Stimulated activated CD8-positive, alpha-beta memory T cell treated with anti-CD3 and anti-CD28 coated beads, Interleukin-12 subunit alpha, Interleukin-12 subunit beta, amount 100 ng/mL, for 1 hour (primary cell): ENCODE data around the gene SORCS2.

Source experiments
- DNase-seq: peaks from one replicate; pipeline ENCODE4 v3.0.0-alpha.2; 2020; ENCODE audit warnings: low read depth

Gene SORCS2

DNA sequence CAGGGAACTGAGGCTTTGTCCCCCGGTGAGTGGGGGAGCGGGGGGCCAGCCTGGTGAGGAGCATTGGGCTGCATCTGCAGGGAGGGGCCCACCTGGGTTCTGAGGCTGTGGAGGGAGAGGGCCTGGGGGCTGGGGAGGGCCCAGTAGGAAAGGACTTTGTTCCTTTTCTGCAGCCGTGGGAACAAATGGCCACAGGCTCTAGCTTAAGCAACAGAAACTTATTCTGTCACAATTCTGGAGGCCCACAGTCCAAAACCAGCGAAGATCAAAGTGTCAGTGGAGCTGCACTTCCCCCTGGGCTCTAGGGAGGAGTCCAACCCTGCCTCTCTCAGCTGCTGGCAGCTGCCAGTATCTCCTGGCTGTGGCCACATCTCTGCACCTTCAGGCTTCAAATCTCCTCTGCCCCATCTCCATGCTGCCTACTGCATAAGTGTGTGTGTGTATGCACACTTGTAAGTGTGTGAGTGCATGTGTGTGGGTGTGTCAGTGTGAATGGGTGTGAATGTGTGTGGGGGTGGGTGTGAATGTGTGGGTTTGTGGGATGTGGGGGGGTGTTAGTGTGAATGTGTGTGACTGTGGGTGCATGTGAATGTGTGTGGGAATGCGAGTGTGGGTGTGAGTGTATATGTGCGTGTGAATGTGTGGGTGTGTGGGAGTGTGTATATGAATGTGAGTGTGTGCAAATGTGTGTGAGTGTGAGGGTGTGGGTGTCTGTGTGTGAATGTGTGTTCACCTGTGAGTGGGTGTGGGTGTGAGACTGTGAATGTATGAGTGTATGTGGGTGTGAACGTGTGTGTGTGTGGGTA lies 446.8 kb downstream of the SORCS2 start:
- no peak for DNase-seq

DNA sequence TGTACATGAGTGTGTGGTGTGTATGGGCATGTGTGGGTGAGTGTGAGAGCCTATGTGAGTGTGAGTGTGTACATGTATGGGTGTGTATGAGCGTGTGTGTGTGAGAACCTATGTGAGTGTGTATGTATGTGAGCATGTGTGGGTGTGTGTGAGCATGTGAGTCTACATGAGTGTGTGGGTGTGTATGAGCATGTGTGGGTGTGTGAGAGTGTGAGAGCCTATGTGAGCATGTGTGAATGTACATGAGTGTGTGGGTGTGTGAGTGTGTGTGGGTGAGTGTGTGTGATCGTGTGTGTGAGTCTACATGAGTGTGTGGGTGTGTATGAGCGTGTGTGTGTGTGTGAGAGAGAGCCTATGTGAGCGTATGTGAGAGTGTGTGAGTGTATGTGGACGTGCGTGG lies 447.8 kb downstream of the SORCS2 start:
- DNase-seq, result no peak

DNA sequence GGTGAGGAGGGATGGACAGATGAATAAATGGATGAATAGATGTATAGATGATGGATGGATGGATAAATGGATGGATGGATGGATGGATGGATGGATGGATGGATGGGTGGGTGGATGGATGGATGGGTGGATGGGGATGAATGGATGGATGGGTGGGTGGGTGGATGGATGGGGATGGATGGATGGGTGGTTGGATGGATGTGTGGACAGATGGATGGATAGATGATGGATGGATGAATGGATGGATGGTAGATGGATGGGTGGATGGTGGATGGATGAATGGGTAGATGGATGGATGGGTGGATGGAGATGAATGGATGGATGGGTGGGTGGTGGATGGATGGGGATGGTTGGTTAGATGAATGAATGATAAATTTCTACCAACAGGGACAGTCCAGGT lies 449.4 kb downstream of the SORCS2 start:
- DNase-seq, result no peak

DNA sequence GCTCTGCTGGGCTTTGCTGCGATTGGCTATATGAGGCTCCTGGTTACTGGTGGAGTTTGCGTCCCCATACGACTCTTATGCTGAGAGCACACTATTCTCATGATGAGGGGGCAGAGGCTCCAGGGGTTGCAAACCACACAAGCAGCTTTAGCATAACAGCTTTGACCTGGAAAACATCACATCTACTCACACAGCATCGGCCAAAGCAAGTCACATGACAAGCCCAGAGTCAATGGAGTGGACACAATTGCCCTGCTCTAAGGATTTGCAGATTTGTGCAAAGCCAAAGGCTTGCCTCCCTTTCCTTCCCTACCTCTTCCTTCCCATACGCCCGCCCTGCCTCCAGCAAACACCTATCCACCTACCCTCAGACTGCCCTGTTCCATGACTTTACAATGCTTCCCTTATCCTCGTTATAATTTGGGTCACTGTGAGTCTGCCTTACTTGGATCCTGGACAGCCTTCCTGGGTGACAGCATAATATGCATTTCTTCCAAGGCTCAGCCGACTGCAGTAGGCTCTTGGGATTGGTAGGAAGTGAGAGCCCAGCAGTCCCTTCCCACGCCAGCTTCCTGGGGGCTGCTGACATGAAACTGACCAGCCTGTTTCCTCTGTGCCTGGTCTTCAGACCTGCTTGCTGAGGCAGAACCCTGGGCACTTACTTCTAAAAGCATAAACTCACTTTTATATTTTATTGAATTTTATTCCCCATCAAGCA lies 450.6 kb downstream of the SORCS2 start:
- DNase-seq, result no peak

DNA sequence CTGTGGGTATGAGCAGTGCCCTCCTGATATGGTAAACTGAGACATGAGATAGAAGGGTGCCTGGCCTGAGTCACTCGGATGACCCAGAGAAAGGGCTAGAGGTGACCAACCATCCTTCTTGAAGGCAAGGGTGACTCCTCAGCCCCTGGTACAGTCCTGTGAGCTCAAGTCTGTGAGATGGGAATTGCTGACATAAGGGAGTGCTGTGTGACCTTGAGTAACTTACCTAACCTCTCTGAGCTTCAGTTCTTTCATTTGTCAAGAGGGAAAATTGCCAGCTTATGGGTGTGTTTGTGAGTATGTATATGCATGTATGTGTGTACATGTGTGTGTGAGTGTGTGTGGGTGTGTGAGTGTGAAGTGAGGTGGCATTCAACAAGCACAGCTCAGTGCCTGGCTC lies 452.8 kb downstream of the SORCS2 start:
- DNase-seq, result no peak

DNA sequence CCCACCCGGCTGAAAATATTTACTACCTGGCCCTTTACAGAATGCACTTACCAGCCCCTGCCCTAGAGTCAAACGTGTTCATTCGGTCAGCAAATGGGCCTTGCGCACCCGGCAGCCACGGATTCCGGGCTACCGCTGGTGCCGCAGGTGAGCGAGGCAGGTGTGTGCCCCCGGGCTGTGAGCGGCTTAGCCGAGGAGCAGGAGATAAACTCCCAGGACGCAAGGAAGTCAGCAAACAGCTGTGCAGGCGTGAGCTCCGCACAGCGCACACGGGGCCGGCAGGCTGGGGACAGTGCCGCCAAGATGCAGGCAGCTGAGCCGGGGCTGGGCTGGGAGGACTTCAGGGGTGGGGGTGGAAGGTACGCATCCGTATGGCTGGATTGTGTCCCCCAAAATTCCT lies 453.6 kb downstream of the SORCS2 start:
- DNase-seq, result no peak

DNA sequence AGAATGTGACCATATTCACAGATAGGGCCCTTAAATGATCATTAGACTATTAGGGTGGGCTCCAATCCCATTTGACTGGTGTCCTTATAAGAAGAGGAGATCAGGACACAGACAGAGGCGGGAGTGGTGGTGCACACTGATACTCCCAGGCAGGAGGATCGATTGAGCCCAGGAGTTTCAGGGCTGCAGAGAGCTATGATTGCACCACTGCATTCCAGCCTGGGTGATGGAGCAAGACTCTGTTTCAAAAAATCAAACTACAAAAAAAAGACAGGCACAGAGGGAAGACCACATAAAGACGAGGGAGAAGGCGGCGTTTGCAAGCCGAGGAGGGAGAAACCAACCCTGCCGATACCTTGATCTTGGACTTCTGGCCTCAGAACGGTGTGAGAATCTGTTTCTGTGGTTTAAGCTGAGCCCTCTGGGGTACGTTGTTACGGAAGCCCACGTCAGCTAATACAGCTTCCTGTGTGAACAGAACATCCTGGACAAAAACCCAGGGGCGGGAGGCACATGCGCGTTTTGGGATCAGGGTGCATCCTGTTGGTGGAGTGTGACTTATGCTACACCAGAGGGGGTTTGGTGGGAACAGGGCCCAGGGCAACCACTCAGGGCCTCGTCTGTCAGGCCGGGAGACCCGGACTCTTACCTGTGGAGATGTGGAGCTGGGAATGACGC lies 454.2 kb downstream of the SORCS2 start:
- no peak for DNase-seq

DNA sequence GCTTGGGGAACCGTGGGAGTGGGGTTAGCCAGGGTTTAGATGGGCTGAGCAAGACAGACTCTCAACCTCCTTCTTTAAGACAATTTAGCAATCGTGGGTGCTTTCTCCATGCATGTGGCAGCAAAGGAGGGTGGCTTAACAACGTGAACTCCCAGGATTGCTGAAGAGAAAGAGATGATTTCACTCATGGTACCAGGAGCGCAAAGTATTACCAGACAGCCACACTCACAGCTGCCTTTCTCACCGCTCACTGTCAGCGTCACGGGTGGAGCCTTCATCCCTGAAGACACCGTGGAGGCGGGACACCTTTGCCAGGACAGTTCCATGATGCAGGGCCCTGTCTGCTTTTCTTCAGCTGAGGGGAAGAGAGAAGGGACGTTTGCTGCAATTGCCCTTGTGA lies 454.8 kb downstream of the SORCS2 start:
- DNase-seq, result no peak

DNA sequence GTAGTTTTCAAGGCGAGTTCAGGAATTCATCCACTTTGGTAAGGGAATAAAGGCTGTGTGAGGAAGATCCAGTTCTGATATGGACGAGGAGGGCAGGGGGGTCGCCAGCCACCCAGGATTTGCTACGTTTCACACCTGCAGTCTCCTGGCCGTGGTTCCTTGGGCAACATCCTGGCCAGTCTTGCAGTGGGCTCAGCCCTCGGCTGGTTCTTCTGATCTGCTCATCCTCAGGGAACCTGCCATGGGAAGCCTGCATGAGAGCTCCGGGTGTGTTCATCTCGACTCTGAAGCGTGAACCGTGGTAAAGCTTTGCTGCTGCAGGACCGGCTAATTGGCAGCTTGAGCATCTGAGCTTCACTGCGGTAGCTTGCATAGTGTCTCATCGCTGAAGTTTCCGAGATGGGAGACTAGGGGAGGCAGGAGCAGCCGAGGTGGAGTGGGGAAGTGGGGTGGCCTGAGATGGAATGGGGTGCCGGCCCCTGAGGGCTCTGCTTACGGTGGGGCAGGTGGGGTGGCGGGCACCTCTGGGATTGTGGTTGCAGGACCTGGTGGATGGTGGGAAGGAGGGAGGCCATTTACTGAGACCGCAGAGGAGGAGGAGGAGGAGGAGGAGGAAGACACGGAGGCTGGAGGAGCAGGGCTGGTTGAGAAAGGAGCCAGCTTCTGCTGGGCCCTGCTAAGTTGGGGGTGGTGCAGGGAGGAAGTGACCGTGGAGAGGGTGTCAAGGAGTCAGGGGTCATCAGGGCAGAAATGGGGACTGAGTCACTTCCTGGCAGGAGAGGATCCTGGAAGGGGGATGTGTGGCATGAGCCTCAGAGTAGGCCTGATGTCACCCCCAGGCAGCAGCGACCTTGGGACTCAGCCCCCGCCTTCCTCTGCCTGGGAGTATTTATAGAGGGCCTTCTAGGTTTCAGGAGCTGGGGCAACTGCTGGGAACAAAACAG lies 455.5 kb downstream of the SORCS2 start:
- no peak for DNase-seq

DNA sequence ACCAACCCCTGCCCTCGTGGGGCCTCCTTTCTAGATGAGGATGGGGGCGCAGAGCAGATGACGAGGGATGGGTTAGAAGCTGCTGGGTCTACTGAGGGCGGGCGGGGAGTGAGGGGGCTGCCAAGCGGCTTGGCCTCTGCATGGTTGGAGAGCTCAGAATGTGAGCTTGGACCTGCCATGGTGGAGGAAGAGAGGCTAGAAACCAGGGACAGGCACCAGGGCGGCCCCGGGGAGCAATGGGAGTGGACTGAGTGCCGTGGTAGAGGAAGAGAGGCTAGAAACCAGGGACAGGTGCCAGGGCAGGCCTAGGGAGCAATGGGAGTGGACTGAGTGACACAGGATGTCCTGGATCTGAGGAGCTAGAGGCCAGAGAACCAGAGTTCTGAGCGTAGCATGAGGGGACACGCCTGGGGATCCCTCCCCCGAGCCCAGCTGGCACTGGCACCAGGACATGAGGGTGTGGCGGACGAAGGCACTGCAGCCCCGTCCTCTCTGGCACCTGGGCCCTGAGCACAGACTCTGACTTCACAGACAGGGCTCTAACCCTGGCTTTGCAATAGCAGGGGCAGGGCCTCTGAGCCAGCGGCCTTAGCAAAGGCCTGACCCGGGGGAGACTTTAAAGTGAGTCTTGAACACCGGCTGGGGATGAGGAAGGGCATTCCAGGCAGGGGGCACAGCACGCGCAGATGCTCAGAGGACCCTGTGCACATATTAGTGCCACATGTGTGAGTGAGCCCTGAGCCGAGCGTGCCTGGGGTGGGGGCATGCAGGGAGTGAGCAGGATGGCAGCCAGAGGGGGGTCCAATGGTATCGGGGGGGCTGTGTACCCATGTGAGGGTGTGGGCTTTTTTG lies 456.4 kb downstream of the SORCS2 start:
- DNase-seq, result no peak

DNA sequence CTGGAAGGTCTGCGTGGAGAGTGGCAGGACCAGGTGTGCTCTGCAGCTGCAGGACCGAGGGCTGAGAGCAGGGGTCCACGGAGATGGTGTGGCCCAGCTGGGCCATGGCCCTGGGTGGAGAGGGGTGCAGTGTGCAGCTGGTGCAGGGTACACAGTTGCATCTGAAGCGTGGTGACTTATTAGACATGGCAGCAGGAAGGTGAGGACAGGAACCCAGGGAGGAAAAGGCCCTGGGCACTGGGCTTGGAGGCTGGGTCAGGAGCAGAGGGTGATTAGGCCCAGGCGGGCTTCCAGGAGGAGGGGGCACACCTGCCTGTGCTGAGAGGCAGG lies 457.0 kb downstream of the SORCS2 start:
- DNase-seq, result no peak

DNA sequence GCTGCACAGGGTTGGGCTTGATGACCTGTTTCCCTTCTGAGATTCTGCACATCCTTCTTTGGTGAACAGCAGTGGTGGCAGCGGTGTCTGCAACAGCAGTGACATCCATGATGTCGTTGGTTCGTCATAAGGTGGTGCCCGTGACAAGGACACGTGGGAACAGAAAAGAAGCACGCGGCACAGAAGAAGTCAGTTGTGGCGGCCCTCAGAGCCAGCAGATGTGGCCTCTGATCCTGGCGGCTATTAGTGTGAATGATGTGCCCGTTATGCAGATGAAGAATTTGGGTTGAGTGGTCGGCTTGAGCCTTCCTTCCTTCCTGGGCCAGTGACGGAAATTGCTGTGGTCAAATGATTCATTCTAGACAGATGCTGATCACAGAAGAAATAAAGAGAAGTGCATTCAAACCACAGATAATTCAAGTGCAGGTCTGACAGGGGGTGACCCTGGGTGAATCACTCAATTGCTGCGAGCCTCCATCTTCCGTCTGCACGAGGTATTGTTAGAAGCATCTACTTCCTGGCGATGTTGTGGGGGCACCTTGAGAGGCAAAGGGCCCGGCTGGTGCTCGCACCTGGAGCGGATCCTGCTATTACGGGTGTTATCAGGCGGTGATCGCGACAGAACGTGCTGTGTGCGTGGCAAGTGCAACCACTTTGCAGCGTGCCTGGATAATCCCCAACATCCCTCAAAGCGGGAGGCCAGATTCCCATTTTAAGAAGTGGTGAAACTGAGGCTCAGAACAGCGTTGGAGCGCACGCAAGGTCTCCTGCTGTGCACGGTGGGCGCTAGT lies 457.6 kb downstream of the SORCS2 start:
- peak; percentile 26 for DNase-seq

DNA sequence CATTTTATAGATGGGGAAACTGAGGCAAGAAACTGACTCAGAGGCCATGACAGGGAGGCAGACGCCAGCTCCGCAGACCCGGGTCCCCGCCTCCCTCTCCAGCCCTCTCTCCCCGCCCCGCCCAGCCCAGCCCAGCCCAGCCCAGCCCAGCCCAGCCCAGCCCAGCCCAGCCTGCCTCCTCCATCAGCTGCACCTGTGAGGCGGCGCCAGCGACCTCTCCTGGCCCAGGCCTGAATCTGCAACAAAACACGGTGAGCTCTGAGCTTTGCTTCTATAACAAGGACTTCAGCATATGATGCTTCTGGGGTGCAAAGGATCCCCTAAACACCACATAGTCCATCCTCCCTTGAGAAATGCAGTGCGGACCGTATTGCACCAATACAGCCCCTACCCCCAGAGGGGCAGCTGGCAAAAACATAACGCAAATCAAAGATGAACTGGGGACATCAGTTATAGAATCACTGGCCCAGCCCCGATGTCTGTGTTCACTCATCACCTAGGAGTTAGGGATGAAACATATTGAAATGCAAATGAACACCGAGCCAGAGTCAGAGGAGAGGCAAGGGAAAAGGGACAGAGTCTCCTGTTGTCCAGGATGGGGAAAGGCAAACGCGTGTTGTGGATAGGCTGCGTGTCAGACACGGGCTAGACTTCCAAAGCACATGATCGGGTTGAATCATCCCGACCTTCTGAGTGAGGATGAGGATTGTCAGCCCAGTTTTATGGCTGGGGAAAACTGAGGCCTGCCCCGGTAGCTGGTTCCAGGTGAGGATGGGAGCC lies 458.5 kb downstream of the SORCS2 start:
- DNase-seq, result no peak

DNA sequence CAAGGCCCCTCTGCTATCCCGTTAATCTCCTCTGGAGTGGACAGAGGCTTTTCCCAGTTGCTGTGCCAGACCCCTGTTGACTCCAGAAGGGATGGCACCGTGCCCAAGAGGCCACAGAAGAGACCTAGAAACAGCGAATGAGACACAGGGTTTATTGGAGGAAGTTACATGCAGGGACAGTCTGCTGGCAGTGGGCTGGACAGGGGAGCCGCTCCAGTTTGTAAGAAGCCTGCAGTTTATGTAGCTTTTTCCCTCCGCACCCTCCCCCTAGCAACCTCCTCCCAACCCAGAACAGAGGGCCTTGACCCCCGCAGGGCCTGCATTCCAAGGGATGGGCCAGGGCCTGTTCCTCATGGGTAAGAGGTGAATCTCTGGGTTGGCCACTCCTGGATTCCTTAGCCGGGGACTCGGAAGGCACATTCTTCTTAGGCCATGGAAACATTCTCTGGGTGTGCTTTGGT lies 459.2 kb downstream of the SORCS2 start:
- DNase-seq, result no peak

DNA sequence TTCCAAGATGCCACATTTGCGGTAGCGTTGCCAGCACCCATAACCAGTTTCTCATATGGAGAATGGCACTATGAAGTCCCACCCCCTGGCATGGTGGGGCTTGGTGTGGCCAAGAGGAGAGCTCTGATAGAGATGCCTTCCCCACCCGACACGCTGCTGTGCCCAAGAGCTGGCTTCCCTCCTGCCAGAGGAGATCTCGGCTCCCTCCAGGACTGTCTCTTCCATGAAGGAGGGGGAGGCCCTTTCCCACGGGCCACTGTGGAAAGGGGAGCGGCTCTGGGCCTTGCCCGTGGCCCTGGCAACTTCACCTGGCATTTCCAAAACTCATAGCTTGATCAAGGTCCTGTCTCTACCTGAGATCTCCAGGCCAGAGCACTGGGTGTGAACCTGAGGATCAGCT lies 459.7 kb downstream of the SORCS2 start:
- DNase-seq, result no peak

DNA sequence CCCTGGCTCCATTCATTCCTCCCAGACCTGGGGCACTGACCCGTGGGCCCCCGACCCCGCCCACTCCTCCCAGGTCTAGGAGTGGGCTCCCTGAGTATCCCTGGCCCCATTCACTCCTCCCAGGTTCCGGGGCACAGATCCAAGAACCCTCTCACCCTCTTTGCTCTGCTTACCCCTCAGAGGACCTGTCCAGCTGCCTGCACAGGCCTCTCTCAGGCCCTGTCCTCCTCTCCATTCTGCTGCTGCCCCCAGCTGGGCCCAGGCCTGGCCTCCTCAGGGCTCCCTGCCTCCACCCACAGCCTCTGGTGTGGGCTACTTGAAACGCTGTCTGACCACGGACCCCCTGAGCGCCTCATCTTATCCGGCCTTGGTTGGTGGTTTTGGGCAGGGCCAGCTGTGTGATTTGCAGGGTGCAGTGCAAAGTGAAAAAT lies 460.1 kb downstream of the SORCS2 start:
- DNase-seq, result peak; percentile 6

DNA sequence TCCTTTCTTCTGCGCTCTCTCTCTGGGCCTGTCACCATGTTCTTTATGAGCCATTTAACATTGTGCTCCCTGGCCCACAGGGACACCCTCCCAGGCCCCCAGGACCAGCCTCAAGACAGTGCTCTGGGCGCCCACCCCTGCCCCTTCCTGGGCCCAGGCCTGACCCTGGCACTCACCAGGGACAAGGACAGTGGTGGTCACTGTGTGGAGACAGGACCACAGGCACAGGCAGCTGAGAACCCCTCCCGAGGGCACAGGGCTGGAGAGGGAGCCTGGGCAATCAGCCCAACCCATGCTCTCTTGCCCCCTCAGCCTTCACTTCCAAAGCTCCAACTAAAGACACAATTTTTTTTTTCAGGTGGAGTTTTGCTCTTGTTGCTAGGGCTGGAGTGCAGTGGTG lies 460.6 kb downstream of the SORCS2 start:
- DNase-seq, result no peak

DNA sequence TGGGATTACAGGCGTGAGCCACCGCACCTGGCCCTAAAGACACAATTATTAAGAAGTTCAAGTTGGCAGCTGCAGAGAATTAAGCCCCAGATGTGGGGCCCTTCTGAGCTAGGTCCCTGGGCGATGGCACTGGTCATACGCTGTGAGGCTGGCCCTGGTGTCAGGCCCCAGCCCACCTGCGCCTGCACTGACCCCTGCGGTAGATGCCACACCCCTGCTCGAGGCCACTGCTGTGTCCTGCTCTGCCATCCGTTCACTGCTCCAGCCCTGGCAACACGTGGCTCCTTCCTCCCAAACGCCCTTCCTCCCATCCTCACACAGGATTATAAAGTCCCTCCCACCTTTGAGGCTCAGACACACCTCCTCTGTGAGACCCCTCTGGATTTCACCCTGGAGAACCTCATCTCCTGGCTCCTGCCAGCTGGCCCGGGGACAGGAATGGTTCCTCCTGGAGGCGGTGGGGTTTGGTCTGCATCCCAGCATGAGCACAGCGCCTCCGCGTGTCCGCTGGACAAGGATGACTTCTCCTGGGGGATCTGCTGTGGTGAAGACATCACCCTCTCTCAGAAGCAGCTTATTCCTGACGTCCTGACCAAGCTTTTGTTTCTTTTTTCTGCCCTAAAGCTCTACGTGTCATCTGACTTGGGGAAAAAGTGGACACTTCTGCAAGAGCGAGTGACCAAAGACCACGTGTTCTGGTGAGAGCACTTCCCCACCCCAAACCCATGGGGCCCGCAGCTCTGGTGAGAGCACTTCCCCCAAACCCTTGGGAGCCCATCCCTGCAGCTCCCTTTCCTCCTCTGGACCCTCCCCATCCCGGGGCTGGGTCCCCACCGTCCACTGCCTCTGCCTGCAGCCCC lies 461.4 kb downstream of the SORCS2 start:
- no peak for DNase-seq
